ENCODE results near the gene ERN1. TPM values are rescaled to one million over a fixed set of nuclear protein-coding genes. Genes with fewer than 3 reads are reported as not detected.

The ERN1 gene
- total and polyA plus RNA-seq, 2 of the 8 experiments (the other 6 are each of a cell fraction or from before 2014, with no cell fraction given): 1.8 to 3.9 TPM

DNA sequence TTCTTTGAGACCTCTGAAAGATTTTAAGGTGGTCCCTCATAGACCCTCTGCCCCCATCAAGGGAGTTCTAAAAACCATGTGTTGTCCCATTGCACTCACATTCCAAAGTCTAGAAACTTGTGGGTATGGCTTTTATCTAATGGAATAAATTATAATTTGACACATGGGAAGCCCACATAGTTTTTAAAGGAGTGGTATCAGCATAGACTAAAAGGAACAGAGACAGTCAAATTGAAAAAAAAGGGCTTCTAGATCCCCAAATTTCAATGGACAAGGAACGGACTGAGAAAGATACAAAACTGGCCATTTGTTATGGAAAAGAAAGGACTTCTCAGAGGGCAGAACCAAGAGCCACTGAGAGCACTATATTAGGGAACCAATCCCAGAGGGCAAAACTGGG lies 60.8 kb downstream of the ERN1 start:
- FAIRE-seq: no peak
- CTCF ChIA-PET (ENCODE audit: partially characterized antibody): interaction anchor here (1.0 to 1.6 kb wide), 3 partner anchors 12 to 288 kb away, joined by 4 to 5 read pairs (median 4); no protein-coding TSS in a partner anchor

More for the DNA sequence above, 60.8 kb downstream of the ERN1 start:
- Histone ChIP-seq H2AFZ (ENCODE audit: low read length) (no peak overlapping the region), H3K79me1 (ENCODE audit: low read depth, low read length) (no peaks in the 10 kb centered on the region), H3K9ac (replicated peaks in 1 of 4; ENCODE audit: extremely low read depth in 1 of 4, low read depth in 3 of 4, low read length in 3 of 4) (no peak overlapping the region), H4K91ac (replicated peaks; ENCODE audit: insufficient read length, low read length) (no peak overlapping the region), H4K8ac (ENCODE audit: extremely low read depth, insufficient read depth, low read length) (no peak overlapping the region), H3K27me3 (replicated peaks in 1 of 4; ENCODE audit: control insufficient read depth in 3 of 4, extremely low read depth in 1 of 4, insufficient read depth in 3 of 4, low read length in 3 of 4) (no peaks in the 10 kb centered on the region), H2AK5ac (ENCODE audit: low read depth, low read length) (no peak overlapping the region), H2BK5ac (ENCODE audit: low read depth, low read length) (no peak overlapping the region), H3K4me2 (ENCODE audit: insufficient read depth in 1 of 2, low read depth in 2 of 2, low read length in 2 of 2) (no peak overlapping the region), H3K79me2 (ENCODE audit: control insufficient read depth in 1 of 2, insufficient read depth in 2 of 2, low read length in 2 of 2) (no peaks in the 10 kb centered on the region), H3K4me3 (ENCODE audit: extremely low read depth in 1 of 4, insufficient read depth in 2 of 4, low read depth in 3 of 4, low read length in 4 of 4) (no peak overlapping the region), H3K18ac (ENCODE audit: extremely low read depth, low read length) (no peak overlapping the region), H3K14ac (ENCODE audit: insufficient read length) (no peak overlapping the region), H3K9me3 (ENCODE audit: insufficient read depth in 2 of 2, low read depth in 1 of 2, low read length in 1 of 2) (peaks cover 0 to 8% of the 10 kb centered on the region in 2 experiments; a peak in 2 of 4 replicates), H3K27ac (ENCODE audit: low read depth, low read length) (no peak overlapping the region), H3K36me3 (ENCODE audit: control insufficient read depth in 2 of 4, insufficient read depth in 4 of 4, low read length in 3 of 4) (no peaks in the 10 kb centered on the region; a peak in 3 of 8 replicates), H3K23ac (ENCODE audit: insufficient read length) (no peak overlapping the region), H2BK20ac (ENCODE audit: low read length) (no peak overlapping the region), H3K56ac (replicated peaks; ENCODE audit: insufficient read length, low read depth, low read length) (no peak overlapping the region), H3K4ac (replicated peaks; ENCODE audit: insufficient read length, low read depth, low read length) (no peak overlapping the region), H4K5ac (ENCODE audit: insufficient read length, low read depth, low read length) (no peak overlapping the region), H3K4me1 (replicated peaks in 1 of 4; ENCODE audit: control insufficient read depth in 3 of 4, insufficient read depth in 4 of 4, low read length in 3 of 4) (no peaks in the 10 kb centered on the region), H3K23me2 (ENCODE audit: low read depth, low read length) (no peaks in the 10 kb centered on the region), H2BK15ac (ENCODE audit: low read length) (no peak overlapping the region), H2BK12ac (ENCODE audit: low read depth, low read length) (no peak overlapping the region), H4K20me1 (replicated peaks in 1 of 2; ENCODE audit: control insufficient read depth in 1 of 2, insufficient read depth in 2 of 2, low read length in 2 of 2) (no peaks in the 10 kb centered on the region), H2BK120ac (replicated peaks; ENCODE audit: low read depth, low read length) (no peak overlapping the region)
- no peak for DNase-seq (ENCODE audit: low read depth in 1 of 2, low spot score in 2 of 2)
- POLR2A ChIA-PET (ENCODE audit: partially characterized antibody): no interaction called here
- no peak for TF ChIP-seq ZNF274 (IDR thresholded peaks at IDR 0.05; ENCODE audit: borderline replicate concordance, extremely low read depth, low read length)
- 88% methylated on average over 1 of the region's 1 CpG; no CpG with 5 or more reads in 1 of the 2 experiments for WGBS, 2 experiments (ENCODE audit: extremely low coverage in 1 of 2, insufficient coverage in 1 of 2, insufficient read length in 1 of 2, insufficient replicate concordance in 2 of 2, low coverage in 1 of 2, low lambda C conversion rate in 2 of 2, missing lambda C conversion rate in 1 of 2)
